Ovary (tissue), 3 donors: Measurements from ENCODE around the gene ZBTB9.

Source experiments
- POLR2A ChIP-seq: fragments of 450-650 bp; IDR thresholded peaks from one replicate; pipeline ENCODE4 v1.6.1; 2017; ENCODE audit warnings: antibody characterized with exemption, mild to moderate bottlenecking, moderate library complexity
- TF ChIP-seq, protein P1 (sequence below), 3 donors: fragments of 450-650 bp in 2 of 3; fragments of 200-600 bp in 1 of 3; IDR thresholded peaks; one replicate each; pipeline versions ENCODE4 v1.5.1 to v1.8.0; 2016 to 2022; ENCODE audit warnings: antibody characterized with exemption in 3 of 3, mild to moderate bottlenecking in 1 of 3
- donor health status: DM: no; HTN: no; CAD: no.

DNA sequence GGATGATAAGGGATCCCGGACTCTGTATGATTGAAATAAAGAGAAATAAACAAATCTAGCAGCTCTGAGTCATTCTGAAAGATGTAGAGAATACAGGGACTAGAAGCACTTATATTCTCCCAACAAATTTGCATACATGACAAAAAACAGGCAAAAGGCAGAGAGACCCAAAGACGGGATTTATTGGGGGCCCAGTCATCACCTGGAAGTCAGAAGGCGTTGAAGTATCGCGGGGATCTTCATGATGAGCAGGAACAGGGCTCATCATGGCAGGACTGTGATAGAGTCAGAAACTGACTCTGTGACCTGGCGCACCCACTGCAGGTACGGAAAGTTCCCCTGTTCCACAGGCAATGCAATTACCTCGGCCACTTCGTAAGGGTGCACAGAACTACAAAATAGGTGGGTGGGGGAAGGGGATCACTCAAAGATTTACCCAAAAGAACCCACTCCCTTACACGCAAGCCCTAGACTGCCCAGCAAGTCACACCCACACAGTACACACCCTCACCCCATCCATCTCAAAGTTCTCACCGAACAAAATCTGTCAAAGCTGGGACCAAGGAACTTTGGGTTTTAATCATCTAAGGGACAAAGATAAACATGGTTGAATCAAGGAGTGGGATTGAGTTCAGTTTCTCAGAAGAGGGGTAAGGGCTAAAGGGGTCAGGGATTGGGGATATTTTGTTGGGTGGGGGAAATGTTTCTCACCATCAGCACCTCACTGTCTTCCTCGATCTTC lies 37.8 kb upstream of the ZBTB9 start:
- TF ChIP-seq, protein P1, sequence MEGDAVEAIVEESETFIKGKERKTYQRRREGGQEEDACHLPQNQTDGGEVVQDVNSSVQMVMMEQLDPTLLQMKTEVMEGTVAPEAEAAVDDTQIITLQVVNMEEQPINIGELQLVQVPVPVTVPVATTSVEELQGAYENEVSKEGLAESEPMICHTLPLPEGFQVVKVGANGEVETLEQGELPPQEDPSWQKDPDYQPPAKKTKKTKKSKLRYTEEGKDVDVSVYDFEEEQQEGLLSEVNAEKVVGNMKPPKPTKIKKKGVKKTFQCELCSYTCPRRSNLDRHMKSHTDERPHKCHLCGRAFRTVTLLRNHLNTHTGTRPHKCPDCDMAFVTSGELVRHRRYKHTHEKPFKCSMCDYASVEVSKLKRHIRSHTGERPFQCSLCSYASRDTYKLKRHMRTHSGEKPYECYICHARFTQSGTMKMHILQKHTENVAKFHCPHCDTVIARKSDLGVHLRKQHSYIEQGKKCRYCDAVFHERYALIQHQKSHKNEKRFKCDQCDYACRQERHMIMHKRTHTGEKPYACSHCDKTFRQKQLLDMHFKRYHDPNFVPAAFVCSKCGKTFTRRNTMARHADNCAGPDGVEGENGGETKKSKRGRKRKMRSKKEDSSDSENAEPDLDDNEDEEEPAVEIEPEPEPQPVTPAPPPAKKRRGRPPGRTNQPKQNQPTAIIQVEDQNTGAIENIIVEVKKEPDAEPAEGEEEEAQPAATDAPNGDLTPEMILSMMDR (IDR thresholded peaks at IDR 0.05): no peak
- no peak for TF ChIP-seq POLR2A
